Hepatocyte (in vitro differentiated cells): ENCODE results near the gene POU3F1.

Experiments
- EZH2 ChIP-seq: fragments of 200-600 bp; sonication (generic); IDR thresholded peaks from 2 replicates; pipeline ENCODE4 v1.6.1; 2016; ENCODE audit warnings: antibody characterized with exemption, mild to moderate bottlenecking, borderline replicate concordance
- EZH2phosphoT487 ChIP-seq: fragments of 200-600 bp; sonication (generic); IDR thresholded peaks from one replicate; pipeline ENCODE4 v1.6.1; 2018; ENCODE audit warnings: antibody characterized with exemption, mild to moderate bottlenecking, low read depth, moderate library complexity; ENCODE audit not compliant: unreplicated experiment, severe bottlenecking
- TF ChIP-seq, protein P1 (sequence below): fragments of 200-600 bp; sonication (generic); IDR thresholded peaks from 2 replicates; pipeline ENCODE4 v1.5.1; 2016; ENCODE audit warnings: antibody characterized with exemption, mild to moderate bottlenecking; ENCODE audit not compliant: poor library complexity

DNA sequence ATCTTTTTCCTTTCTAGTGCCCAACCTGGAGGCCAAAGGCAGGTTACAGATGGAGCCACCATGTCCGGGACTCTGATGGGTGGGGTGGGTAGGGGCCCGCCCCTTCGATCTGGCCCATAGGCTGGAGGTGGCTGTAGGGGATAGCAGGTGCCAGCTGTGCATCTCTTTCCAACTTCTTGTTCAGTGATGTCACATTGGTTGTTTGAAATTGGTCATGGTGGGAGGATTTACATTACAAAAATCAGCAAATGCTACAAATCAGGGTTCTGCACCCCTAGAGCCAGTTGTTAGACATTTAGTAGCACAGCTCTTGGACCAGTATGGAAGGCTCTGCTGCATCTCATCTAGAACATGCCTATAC, 22.4 kb upstream of the POU3F1 start:
- TF ChIP-seq EZH2 (no peak), EZH2phosphoT487 (no peak)
- TF ChIP-seq, protein P1, sequence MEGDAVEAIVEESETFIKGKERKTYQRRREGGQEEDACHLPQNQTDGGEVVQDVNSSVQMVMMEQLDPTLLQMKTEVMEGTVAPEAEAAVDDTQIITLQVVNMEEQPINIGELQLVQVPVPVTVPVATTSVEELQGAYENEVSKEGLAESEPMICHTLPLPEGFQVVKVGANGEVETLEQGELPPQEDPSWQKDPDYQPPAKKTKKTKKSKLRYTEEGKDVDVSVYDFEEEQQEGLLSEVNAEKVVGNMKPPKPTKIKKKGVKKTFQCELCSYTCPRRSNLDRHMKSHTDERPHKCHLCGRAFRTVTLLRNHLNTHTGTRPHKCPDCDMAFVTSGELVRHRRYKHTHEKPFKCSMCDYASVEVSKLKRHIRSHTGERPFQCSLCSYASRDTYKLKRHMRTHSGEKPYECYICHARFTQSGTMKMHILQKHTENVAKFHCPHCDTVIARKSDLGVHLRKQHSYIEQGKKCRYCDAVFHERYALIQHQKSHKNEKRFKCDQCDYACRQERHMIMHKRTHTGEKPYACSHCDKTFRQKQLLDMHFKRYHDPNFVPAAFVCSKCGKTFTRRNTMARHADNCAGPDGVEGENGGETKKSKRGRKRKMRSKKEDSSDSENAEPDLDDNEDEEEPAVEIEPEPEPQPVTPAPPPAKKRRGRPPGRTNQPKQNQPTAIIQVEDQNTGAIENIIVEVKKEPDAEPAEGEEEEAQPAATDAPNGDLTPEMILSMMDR: no peak
